Neural cell (in vitro differentiated cells): ENCODE results near the gene ENAH.

Experiments used
- EZH2 ChIP-seq: fragments of 200-600, 300-800 bp; shearing (Covaris generic), sonication (generic); IDR thresholded peaks from 2 replicates; pipeline ENCODE4 v1.6.1; 2014; ENCODE audit warnings: antibody characterized with exemption, low read length, borderline replicate concordance, mild to moderate bottlenecking; ENCODE audit not compliant: insufficient read depth, poor library complexity, severe bottlenecking
- TF ChIP-seq, protein P1 (sequence below): fragments of 450-650 bp; IDR thresholded peaks from 2 replicates; pipeline ENCODE4 v1.5.1; 2014; ENCODE audit warnings: antibody characterized with exemption, mild to moderate bottlenecking, moderate library complexity; ENCODE audit not compliant: poor library complexity, severe bottlenecking

- TF ChIP-seq, protein P1, sequence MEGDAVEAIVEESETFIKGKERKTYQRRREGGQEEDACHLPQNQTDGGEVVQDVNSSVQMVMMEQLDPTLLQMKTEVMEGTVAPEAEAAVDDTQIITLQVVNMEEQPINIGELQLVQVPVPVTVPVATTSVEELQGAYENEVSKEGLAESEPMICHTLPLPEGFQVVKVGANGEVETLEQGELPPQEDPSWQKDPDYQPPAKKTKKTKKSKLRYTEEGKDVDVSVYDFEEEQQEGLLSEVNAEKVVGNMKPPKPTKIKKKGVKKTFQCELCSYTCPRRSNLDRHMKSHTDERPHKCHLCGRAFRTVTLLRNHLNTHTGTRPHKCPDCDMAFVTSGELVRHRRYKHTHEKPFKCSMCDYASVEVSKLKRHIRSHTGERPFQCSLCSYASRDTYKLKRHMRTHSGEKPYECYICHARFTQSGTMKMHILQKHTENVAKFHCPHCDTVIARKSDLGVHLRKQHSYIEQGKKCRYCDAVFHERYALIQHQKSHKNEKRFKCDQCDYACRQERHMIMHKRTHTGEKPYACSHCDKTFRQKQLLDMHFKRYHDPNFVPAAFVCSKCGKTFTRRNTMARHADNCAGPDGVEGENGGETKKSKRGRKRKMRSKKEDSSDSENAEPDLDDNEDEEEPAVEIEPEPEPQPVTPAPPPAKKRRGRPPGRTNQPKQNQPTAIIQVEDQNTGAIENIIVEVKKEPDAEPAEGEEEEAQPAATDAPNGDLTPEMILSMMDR: no peak
- TF ChIP-seq EZH2: no peak
Observed at GRCh38 chr1:225539575-225539974, 113.3 kb downstream of the ENAH start.
